Measurements from ENCODE around the gene RIPK3. TPM values are rescaled to one million over a fixed set of nuclear protein-coding genes. Genes with fewer than 3 reads are reported as not detected.
"Not testable (repeated sequence)": the region's sequence is repeated elsewhere in the genome, so short reads cannot be mapped to it uniquely, and the experiment has no call there.

RIPK3 gene
- total RNA-seq, 2 experiments from 2014 or later, result 8.1 to 14.5 TPM

DNA sequence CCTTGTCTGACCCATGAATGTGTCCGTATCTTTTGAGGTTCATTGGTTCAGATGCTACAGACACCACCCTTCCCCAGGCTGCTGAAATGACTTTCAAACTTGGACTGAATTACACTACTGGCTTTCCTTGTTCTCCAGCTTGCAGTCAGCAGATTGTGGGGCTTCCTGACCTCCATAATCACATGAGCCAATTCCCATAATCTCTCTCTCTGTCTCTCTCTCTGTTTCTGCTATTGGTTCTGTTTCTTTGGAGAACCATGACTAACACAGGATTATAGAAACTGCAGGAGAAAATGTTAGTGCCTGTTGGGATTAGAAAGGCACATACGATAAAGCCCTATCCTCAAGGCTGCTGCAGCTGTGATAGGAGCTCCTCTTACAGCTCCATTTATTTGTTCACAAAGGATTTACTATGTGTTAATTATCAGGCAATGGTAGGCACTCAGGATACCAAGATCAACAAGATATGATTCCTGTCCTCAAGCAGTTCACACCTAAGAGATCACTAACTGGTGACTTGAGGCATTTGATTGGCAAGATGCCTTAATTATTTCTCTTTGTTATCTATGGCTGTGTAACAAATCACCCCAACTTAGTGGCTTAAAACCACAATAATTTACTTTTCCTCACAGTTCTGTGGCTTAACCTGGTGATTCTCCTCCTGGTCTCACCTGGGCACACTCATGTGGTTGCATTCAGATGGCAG lies 48.8 kb upstream of the RIPK3 start:
- intact Hi-C loops (cut with micrococcal nuclease; ENCODE audit: unreplicated experiment), result no loop called here
- Histone ChIP-seq H3K4me2 (ENCODE audit: low read length) (no peak overlapping the region), H3K4me3 (ENCODE audit: low read depth, low read length, poor library complexity, severe bottlenecking) (no peak overlapping the region), H3K36me3 (ENCODE audit: insufficient read depth, low read length) (no peaks in the 10 kb centered on the region), H2AFZ (ENCODE audit: low read length) (no peak overlapping the region), H3K79me2 (ENCODE audit: insufficient read depth, low read depth, low read length) (no peaks in the 10 kb centered on the region), H4K20me1 (ENCODE audit: insufficient read depth, low read length) (no peaks in the 10 kb centered on the region), H3K9me2 (ENCODE audit: insufficient read depth, low read length) (no peaks in the 10 kb centered on the region), H3K4me1 (ENCODE audit: insufficient read depth, low read length, poor library complexity, severe bottlenecking) (peaks cover 12% of the 10 kb centered on the region), H3K27ac (ENCODE audit: low read depth, low read length, poor library complexity, severe bottlenecking) (no peak overlapping the region), H3K9me3 (ENCODE audit: low read length) (no peaks in the 10 kb centered on the region)
- no peak for DNase-seq (ENCODE audit: low spot score)
- ChIA-PET CTCF (ENCODE audit: unreplicated experiment) (no interaction called here), POLR2A (no interaction called here)
- BruUV-seq (replicated peaks), result no TSS peak
- TF ChIP-seq CTCF (conservative IDR thresholded peaks at IDR 0.05; ENCODE audit: low read length) (no peak), EZH2phosphoT487 (IDR thresholded peaks at IDR 0.05; ENCODE audit: borderline replicate concordance, low read depth, low read length) (no peak)

DNA sequence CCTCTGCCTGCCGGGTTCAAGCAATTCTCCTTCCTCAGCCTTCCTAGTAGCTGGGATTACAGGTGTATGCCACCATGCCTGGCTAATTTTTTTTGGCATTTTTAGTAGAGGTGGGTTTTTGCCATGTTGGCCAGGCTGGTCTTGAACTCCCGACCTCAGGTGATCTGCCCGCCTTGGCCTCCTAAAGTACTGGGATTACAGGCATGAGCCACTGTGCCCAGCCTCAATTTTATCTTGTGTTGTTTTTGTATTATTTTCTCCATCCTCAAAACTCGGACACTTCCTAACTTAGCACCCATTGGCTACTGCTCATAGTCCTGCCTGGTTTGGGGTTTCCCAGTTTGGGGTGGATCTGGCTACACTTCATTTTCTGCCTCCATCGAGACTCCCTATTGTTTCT lies 47.8 kb upstream of the RIPK3 start:
- H3K4me2 ChIP-seq (ENCODE audit: low read length); H2AFZ ChIP-seq (ENCODE audit: low read length); H3K9me2 ChIP-seq (ENCODE audit: insufficient read depth, low read length); DNase-seq (ENCODE audit: low spot score); intact Hi-C loops (cut with micrococcal nuclease; ENCODE audit: unreplicated experiment); H3K79me2 ChIP-seq (ENCODE audit: insufficient read depth, low read depth, low read length); CTCF ChIA-PET (ENCODE audit: unreplicated experiment); H3K36me3 ChIP-seq (ENCODE audit: insufficient read depth, low read length); BruUV-seq (replicated peaks); H3K4me3 ChIP-seq (ENCODE audit: low read depth, low read length, poor library complexity, severe bottlenecking); H3K9me3 ChIP-seq (ENCODE audit: low read length); POLR2A ChIA-PET; H3K27ac ChIP-seq (ENCODE audit: low read depth, low read length, poor library complexity, severe bottlenecking); H4K20me1 ChIP-seq (ENCODE audit: insufficient read depth, low read length): not testable (repeated sequence)
- peaks cover 12% of the 10 kb centered on the region for H3K4me1 ChIP-seq (ENCODE audit: insufficient read depth, low read length, poor library complexity, severe bottlenecking)

DNA sequence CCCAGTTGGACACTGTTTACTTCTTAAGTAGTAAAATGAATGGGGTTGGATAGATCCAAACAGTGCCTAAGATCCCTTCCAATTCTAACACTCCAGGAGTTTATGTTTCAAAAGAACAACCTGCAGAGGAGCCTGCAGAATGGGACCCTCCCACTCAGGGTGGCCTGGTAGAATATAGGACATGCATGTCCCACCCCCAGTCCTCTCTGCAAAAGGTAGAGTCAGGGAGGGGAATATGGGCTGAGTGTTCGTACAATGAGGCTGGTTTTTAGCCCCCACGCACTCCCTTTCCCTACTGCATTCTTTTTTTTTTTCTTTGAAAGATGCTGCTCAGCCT lies 47.2 kb upstream of the RIPK3 start:
- H3K36me3 ChIP-seq (ENCODE audit: insufficient read depth, low read length), result no peaks in the 10 kb centered on the region
- no peaks in the 10 kb centered on the region for H4K20me1 ChIP-seq (ENCODE audit: insufficient read depth, low read length)
- H3K4me2 ChIP-seq (ENCODE audit: low read length), result no peak overlapping the region
- peaks cover 12% of the 10 kb centered on the region for H3K4me1 ChIP-seq (ENCODE audit: insufficient read depth, low read length, poor library complexity, severe bottlenecking)
- BruUV-seq (replicated peaks), result no TSS peak
- H3K9me2 ChIP-seq (ENCODE audit: insufficient read depth, low read length), result no peaks in the 10 kb centered on the region
- no peaks in the 10 kb centered on the region for H3K9me3 ChIP-seq (ENCODE audit: low read length)
- CTCF ChIA-PET (ENCODE audit: unreplicated experiment), result no interaction called here
- DNase-seq (ENCODE audit: low spot score), result no peak
- no peak overlapping the region for H3K4me3 ChIP-seq (ENCODE audit: low read depth, low read length, poor library complexity, severe bottlenecking)
- POLR2A ChIA-PET, result interaction anchor here (0.7 to 1.2 kb wide), 3 partner anchors 16 to 40 kb away, joined by 3 read pairs; no protein-coding TSS in a partner anchor
- no peak overlapping the region for H3K27ac ChIP-seq (ENCODE audit: low read depth, low read length, poor library complexity, severe bottlenecking)
- no peaks in the 10 kb centered on the region for H3K79me2 ChIP-seq (ENCODE audit: insufficient read depth, low read depth, low read length)
- intact Hi-C loops (cut with micrococcal nuclease; ENCODE audit: unreplicated experiment), result no loop called here
- TF ChIP-seq CTCF (conservative IDR thresholded peaks at IDR 0.05; ENCODE audit: low read length) (no peak), EZH2phosphoT487 (IDR thresholded peaks at IDR 0.05; ENCODE audit: borderline replicate concordance, low read depth, low read length) (no peak)
- no peak overlapping the region for H2AFZ ChIP-seq (ENCODE audit: low read length)
